ENCODE results near the gene TSPYL6.

The TSPYL6 gene

GRCh38 chr2:54285451-54285850 is 29.4 kb upstream of the TSPYL6 start:
- no peak overlapping the region for H3K27ac ChIP-seq
- no peak for TF ChIP-seq CTCF (conservative IDR thresholded peaks at IDR 0.05)

- no peak overlapping the region for H3K27ac ChIP-seq
- no peak for TF ChIP-seq CTCF (conservative IDR thresholded peaks at IDR 0.05)
Measured at GRCh38 chr2:54284826-54285225, 28.8 kb upstream of the TSPYL6 start.

- no peak overlapping the region for H3K27ac ChIP-seq
- no peak; the same call in 1 of the 2 replicates for TF ChIP-seq CTCF (conservative IDR thresholded peaks at IDR 0.05)
Measured at GRCh38 chr2:54279385-54279784, 23.4 kb upstream of the TSPYL6 start.

GRCh38 chr2:54275541-54275940 is 19.5 kb upstream of the TSPYL6 start:
- no peak overlapping the region; the same call in 1 of the 2 replicates for H3K27ac ChIP-seq
- no peak for TF ChIP-seq CTCF (conservative IDR thresholded peaks at IDR 0.05)

- no peak for TF ChIP-seq CTCF (conservative IDR thresholded peaks at IDR 0.05)
- H3K27ac ChIP-seq, result no peak overlapping the region; the same call in 1 of the 2 replicates
Measured at GRCh38 chr2:54274781-54275242, 18.8 kb upstream of the TSPYL6 start.

GRCh38 chr2:54271843-54272627 is 16.0 kb upstream of the TSPYL6 start:
- no peak for TF ChIP-seq CTCF (conservative IDR thresholded peaks at IDR 0.05)
- H3K27ac ChIP-seq, result no peak overlapping the region

- no peak overlapping the region for H3K27ac ChIP-seq
- TF ChIP-seq CTCF (conservative IDR thresholded peaks at IDR 0.05), result no peak
Measured at GRCh38 chr2:54271189-54271588, 15.2 kb upstream of the TSPYL6 start.

All from VCaP (cell line).